ENCODE measurements around the gene F12. TPM values are rescaled to one million over a fixed set of nuclear protein-coding genes. Genes with fewer than 3 reads are reported as not detected.

Gene F12
- total RNA-seq, 1 experiment from 2014 or later = 10.0 TPM

DNA sequence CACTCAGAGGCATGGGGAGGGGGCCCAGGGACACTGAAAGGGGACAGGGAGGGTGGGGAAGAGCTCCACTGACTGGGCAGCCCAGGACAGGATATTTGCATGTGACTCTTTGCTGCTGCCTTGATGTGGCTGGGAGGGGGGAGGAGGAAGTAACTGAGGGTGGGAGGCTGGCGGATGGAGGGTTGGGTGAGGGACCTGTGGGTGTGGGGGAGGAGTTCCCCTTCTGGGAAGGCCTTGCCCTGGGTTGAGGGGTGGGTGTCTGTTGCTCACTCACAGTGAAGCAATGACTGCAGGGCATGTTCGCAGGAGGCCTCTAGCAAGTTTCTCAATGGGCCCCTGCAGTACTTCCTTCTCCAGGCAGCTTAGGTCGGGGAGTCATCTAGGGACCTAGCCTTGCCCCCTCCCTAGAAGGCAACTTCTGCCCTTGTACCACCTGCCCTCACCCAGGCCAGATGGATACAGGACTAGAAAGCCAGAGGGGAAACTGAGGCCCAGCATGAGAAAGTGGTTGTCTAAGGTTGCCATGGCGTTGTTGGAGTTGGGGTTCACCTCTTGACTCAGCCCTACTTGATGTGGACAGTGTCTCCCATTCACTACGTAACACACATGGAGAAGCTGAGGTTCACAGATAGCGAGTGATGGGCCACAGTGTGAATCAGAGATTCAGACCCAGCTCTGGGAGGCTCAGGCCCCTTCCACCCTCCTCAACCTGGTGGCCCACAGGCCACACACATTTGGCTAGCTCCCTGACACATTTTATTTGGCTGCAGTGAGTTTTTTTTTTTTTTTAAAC lies 20.1 kb upstream of the F12 start (continued):
- TF ChIP-seq, protein P1, sequence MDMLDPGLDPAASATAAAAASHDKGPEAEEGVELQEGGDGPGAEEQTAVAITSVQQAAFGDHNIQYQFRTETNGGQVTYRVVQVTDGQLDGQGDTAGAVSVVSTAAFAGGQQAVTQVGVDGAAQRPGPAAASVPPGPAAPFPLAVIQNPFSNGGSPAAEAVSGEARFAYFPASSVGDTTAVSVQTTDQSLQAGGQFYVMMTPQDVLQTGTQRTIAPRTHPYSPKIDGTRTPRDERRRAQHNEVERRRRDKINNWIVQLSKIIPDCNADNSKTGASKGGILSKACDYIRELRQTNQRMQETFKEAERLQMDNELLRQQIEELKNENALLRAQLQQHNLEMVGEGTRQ (CRISPR knock-in tag; IDR thresholded peaks at IDR 0.05) = no peak
- TF ChIP-seq E2F5 (CRISPR knock-in tag; IDR thresholded peaks at IDR 0.05) (no peak), TCF7 (CRISPR knock-in tag; IDR thresholded peaks at IDR 0.05; ENCODE audit: low read depth) (no peak), AR (CRISPR knock-in tag; IDR thresholded peaks at IDR 0.05) (no peak), ZSCAN18 (CRISPR knock-in tag; IDR thresholded peaks at IDR 0.05) (no peak), TEAD4 (CRISPR knock-in tag; IDR thresholded peaks at IDR 0.05) (no peak)
- TF ChIP-seq, protein P2, sequence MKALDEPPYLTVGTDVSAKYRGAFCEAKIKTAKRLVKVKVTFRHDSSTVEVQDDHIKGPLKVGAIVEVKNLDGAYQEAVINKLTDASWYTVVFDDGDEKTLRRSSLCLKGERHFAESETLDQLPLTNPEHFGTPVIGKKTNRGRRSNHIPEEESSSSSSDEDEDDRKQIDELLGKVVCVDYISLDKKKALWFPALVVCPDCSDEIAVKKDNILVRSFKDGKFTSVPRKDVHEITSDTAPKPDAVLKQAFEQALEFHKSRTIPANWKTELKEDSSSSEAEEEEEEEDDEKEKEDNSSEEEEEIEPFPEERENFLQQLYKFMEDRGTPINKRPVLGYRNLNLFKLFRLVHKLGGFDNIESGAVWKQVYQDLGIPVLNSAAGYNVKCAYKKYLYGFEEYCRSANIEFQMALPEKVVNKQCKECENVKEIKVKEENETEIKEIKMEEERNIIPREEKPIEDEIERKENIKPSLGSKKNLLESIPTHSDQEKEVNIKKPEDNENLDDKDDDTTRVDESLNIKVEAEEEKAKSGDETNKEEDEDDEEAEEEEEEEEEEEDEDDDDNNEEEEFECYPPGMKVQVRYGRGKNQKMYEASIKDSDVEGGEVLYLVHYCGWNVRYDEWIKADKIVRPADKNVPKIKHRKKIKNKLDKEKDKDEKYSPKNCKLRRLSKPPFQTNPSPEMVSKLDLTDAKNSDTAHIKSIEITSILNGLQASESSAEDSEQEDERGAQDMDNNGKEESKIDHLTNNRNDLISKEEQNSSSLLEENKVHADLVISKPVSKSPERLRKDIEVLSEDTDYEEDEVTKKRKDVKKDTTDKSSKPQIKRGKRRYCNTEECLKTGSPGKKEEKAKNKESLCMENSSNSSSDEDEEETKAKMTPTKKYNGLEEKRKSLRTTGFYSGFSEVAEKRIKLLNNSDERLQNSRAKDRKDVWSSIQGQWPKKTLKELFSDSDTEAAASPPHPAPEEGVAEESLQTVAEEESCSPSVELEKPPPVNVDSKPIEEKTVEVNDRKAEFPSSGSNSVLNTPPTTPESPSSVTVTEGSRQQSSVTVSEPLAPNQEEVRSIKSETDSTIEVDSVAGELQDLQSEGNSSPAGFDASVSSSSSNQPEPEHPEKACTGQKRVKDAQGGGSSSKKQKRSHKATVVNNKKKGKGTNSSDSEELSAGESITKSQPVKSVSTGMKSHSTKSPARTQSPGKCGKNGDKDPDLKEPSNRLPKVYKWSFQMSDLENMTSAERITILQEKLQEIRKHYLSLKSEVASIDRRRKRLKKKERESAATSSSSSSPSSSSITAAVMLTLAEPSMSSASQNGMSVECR (CRISPR knock-in tag; IDR thresholded peaks at IDR 0.05; ENCODE audit: borderline replicate concordance) = no peak
- TF ChIP-seq, protein P3, sequence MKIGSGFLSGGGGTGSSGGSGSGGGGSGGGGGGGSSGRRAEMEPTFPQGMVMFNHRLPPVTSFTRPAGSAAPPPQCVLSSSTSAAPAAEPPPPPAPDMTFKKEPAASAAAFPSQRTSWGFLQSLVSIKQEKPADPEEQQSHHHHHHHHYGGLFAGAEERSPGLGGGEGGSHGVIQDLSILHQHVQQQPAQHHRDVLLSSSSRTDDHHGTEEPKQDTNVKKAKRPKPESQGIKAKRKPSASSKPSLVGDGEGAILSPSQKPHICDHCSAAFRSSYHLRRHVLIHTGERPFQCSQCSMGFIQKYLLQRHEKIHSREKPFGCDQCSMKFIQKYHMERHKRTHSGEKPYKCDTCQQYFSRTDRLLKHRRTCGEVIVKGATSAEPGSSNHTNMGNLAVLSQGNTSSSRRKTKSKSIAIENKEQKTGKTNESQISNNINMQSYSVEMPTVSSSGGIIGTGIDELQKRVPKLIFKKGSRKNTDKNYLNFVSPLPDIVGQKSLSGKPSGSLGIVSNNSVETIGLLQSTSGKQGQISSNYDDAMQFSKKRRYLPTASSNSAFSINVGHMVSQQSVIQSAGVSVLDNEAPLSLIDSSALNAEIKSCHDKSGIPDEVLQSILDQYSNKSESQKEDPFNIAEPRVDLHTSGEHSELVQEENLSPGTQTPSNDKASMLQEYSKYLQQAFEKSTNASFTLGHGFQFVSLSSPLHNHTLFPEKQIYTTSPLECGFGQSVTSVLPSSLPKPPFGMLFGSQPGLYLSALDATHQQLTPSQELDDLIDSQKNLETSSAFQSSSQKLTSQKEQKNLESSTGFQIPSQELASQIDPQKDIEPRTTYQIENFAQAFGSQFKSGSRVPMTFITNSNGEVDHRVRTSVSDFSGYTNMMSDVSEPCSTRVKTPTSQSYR (CRISPR knock-in tag; IDR thresholded peaks at IDR 0.05) = no peak

- ChIA-PET POLR2A (interaction anchor here (0.6 to 1.7 kb wide), 3 partner anchors 19 to 27 kb away, joined by 3 to 5 read pairs (median 3); no protein-coding TSS in a partner anchor), CTCF (interaction anchor here (0.8 to 9.4 kb wide), 7 partner anchors 17 to 119 kb away, joined by 3 to 95 read pairs (median 8); partner anchors contain the start of gene PFN3)
- ATAC-seq (no peak), DNase-seq (ENCODE audit: low spot score) (no peak)
- Mint-ChIP-seq H3K27me3 (ENCODE audit: low read depth) (peaks cover 5% of the 10 kb centered on the region), H3K36me3 (peaks cover 3% of the 10 kb centered on the region), H3K4me1 (peaks cover 18% of the 10 kb centered on the region), H3K9me3 (no peaks in the 10 kb centered on the region), H3K27ac (no peak overlapping the region), H3K4me3 (no peak overlapping the region)
- no peak for TF ChIP-seq MYBL2 (CRISPR knock-in tag; IDR thresholded peaks at IDR 0.05)
- TF ChIP-seq NFE2L1 (CRISPR knock-in tag; IDR thresholded peaks at IDR 0.05) = no peak
- TF ChIP-seq ZNF138 (CRISPR knock-in tag; conservative IDR thresholded peaks at IDR 0.05) = no peak
- TF ChIP-seq TEAD4 (CRISPR knock-in tag; IDR thresholded peaks at IDR 0.05) = no peak
- no peak for TF ChIP-seq JUN (CRISPR knock-in tag; IDR thresholded peaks at IDR 0.05)
- TF ChIP-seq ZNF263 (CRISPR knock-in tag; IDR thresholded peaks at IDR 0.05; ENCODE audit: low read depth) = no peak
- TF ChIP-seq NR2C2 (CRISPR knock-in tag; IDR thresholded peaks at IDR 0.05) = no peak
- TF ChIP-seq, protein P4, sequence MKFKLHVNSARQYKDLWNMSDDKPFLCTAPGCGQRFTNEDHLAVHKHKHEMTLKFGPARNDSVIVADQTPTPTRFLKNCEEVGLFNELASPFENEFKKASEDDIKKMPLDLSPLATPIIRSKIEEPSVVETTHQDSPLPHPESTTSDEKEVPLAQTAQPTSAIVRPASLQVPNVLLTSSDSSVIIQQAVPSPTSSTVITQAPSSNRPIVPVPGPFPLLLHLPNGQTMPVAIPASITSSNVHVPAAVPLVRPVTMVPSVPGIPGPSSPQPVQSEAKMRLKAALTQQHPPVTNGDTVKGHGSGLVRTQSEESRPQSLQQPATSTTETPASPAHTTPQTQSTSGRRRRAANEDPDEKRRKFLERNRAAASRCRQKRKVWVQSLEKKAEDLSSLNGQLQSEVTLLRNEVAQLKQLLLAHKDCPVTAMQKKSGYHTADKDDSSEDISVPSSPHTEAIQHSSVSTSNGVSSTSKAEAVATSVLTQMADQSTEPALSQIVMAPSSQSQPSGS (CRISPR knock-in tag; IDR thresholded peaks at IDR 0.05; ENCODE audit: borderline replicate concordance, low read depth) = no peak
- TF ChIP-seq, protein P3 (CRISPR knock-in tag; IDR thresholded peaks at IDR 0.05) = no peak
These were observed 19.3 kb upstream of the F12 start for GRCh38 chr5:177428574-177429217.

All from WTC11 (cell line).